ENCODE measurements around the gene LHB. TPM values are rescaled to one million over a fixed set of nuclear protein-coding genes. Genes with fewer than 3 reads are reported as not detected.
"Not testable (repeated sequence)": the region's sequence is repeated elsewhere in the genome, so short reads cannot be mapped to it uniquely, and the experiment has no call there.

The LHB gene
- polyA plus RNA-seq, 1 donor, result not detected

GRCh38 chr19:49038111-49038510 is 21.2 kb upstream of the LHB start:
- DNase-seq, result not testable (repeated sequence)

GRCh38 chr19:49036815-49037214 is 19.9 kb upstream of the LHB start, which contains the start of gene CGB1:
Gene CGB1, minus strand, starts transcription at chr19:49036895. Its CDS starts 184 bp downstream, at chr19:49036711.
- DNase-seq, result not testable (repeated sequence)

GRCh38 chr19:49031642-49032301 is 14.9 kb upstream of the LHB start, which contains the start of gene CGB2:
Gene CGB2, plus strand, starts transcription at chr19:49031890. Its CDS starts 206 bp downstream, at chr19:49032096.
- not testable (repeated sequence) for DNase-seq

- DNase-seq, result not testable (repeated sequence)
Observed at GRCh38 chr19:49030323-49030722, 13.4 kb upstream of the LHB start.

GRCh38 chr19:49029749-49030148 is 12.9 kb upstream of the LHB start:
- DNase-seq, result not testable (repeated sequence)

- DNase-seq, result not testable (repeated sequence)
Observed at GRCh38 chr19:49028686-49029085, 11.8 kb upstream of the LHB start.

- not testable (repeated sequence) for DNase-seq
Observed at GRCh38 chr19:49025599-49025998, 8.7 kb upstream of the LHB start.

- not testable (repeated sequence) for DNase-seq
Observed at GRCh38 chr19:49025088-49025487, 8.2 kb upstream of the LHB start.

GRCh38 chr19:49024233-49024632 is 7.3 kb upstream of the LHB start, which contains the start of gene CGB3:
Gene CGB3, minus strand, starts transcription at chr19:49024333. Its CDS starts 362 bp downstream, at chr19:49023971.
- not testable (repeated sequence) for DNase-seq

GRCh38 chr19:49022116-49022515 is 5.2 kb upstream of the LHB start:
- DNase-seq, result no peak

GRCh38 chr19:49020931-49021895 is 4.3 kb upstream of the LHB start:
- DNase-seq, result no peak

- no peak for DNase-seq
Observed at GRCh38 chr19:49020342-49020741, 3.5 kb upstream of the LHB start.

GRCh38 chr19:49019242-49019932 is 2.5 kb upstream of the LHB start:
- no peak for DNase-seq

- DNase-seq, result not testable (repeated sequence)
Observed at GRCh38 chr19:49018388-49019241, 1.7 kb upstream of the LHB start.

GRCh38 chr19:49017666-49018351 is 918 bp upstream of the LHB start:
- peak; percentile 38 for DNase-seq

GRCh38 chr19:49016067-49016839 is 638 bp downstream of the LHB start:
- DNase-seq, result no peak

- no peak for DNase-seq
Observed at GRCh38 chr19:49014870-49015255, 2.0 kb downstream of the LHB start.

- no peak for DNase-seq
Observed at GRCh38 chr19:49014123-49014869, 2.6 kb downstream of the LHB start.

GRCh38 chr19:49011194-49011593 is 5.7 kb downstream of the LHB start:
- no peak for DNase-seq

All from hindlimb muscle (tissue), 1 donor.